Smooth muscle cell (in vitro differentiated cells): ENCODE data around the gene KIF6. TPM values are rescaled to one million over a fixed set of nuclear protein-coding genes. Genes with fewer than 3 reads are reported as not detected.
A peak's percentile ranks its signal among the peaks of the same experiment; 100 is the strongest.

Experiments used
- DNase-seq: peaks from one replicate; lab custom pipeline; 2025; ENCODE audit not compliant: unreplicated experiment; lab: John Stamatoyannopoulos, UW
- H2AFZ ChIP-seq: fragments of 200-600 bp; sonication (generic); 2 replicates; pipeline ENCODE4 v1.6.0; 2016; ENCODE audit warnings: antibody characterized with exemption, low read depth, mild to moderate bottlenecking
- H3F3A ChIP-seq: fragments of 200-600 bp; sonication (generic); 2 replicates; pipeline ENCODE4 v1.6.0; 2017; ENCODE audit warnings: antibody characterized with exemption, low read depth
- H3K27ac ChIP-seq: fragments of 200-600 bp; sonication (generic); 2 replicates; pipeline ENCODE4 v1.5.1; 2016; ENCODE audit warnings: low read depth, mild to moderate bottlenecking
- H3K27me3 ChIP-seq: fragments of 200-600 bp; sonication (generic); 2 replicates; pipeline ENCODE4 v1.6.1; 2016; ENCODE audit warnings: low read depth, mild to moderate bottlenecking
- H3K36me3 ChIP-seq: fragments of 200-600 bp; sonication (generic); 2 replicates; pipeline ENCODE4 v1.5.1; 2016; ENCODE audit warnings: low read depth
- H3K4me1 ChIP-seq: fragments of 200-600 bp; sonication (generic); 2 replicates; pipeline ENCODE4 v1.5.1; 2016; ENCODE audit warnings: low read depth
- H3K4me2 ChIP-seq: fragments of 200-600 bp; sonication (generic); 2 replicates; pipeline ENCODE4 v1.6.0; 2016; ENCODE audit warnings: mild to moderate bottlenecking
- H3K4me3 ChIP-seq: fragments of 200-600 bp; sonication (generic); 2 replicates; pipeline ENCODE4 v1.5.1; 2016; ENCODE audit warnings: mild to moderate bottlenecking
- H3K79me2 ChIP-seq: fragments of 200-600 bp; sonication (generic); 2 replicates; pipeline ENCODE4 v1.6.0; 2016; ENCODE audit warnings: low read depth, mild to moderate bottlenecking
- H3K9ac ChIP-seq: fragments of 200-600 bp; sonication (generic); 2 replicates; pipeline ENCODE4 v1.6.0; 2016; ENCODE audit warnings: low read depth
- H3K9me3 ChIP-seq: fragments of 200-600 bp; sonication (generic); replicated peaks from 2 replicates; pipeline ENCODE4 v1.5.1; 2016; ENCODE audit warnings: low read depth
- H4K20me1 ChIP-seq: fragments of 200-600 bp; sonication (generic); 2 replicates; pipeline ENCODE4 v1.6.0; 2016; ENCODE audit warnings: low read depth
- WGBS: methylation state at CpG from one replicate; pipeline ENCODE4 v1.1.7; 2016; ENCODE audit warnings: low lambda C conversion rate; 5-methylcytosine and 5-hydroxymethylcytosine counted together
- polyA plus RNA-seq: library from polyadenylated mRNA; unstranded; fragments of >200 nt; fragmentation: Nextera tagmentation; extraction: Ambion mirVana; gene quantifications from 2 replicates; pipeline ENCODE4 v1.2.1, GENCODE V29; 2016
- total RNA-seq: library from RNA; depleted of rRNA; stranded (reverse); fragments of >200 nt; gene quantifications from 2 replicates; pipeline ENCODE4 v1.2.3, GENCODE V29; 2014
- TF ChIP-seq, protein P1 (sequence below): fragments of 200-600 bp; sonication (generic); IDR thresholded peaks from 2 replicates; pipeline ENCODE4 v1.5.1; 2017; ENCODE audit warnings: borderline replicate concordance, mild to moderate bottlenecking, antibody characterized with exemption; ENCODE audit not compliant: insufficient read depth, poor library complexity, severe bottlenecking

The KIF6 gene
- total and polyA plus RNA-seq, 2 experiments from 2014 or later: 1.1 to 1.5 TPM

DNA sequence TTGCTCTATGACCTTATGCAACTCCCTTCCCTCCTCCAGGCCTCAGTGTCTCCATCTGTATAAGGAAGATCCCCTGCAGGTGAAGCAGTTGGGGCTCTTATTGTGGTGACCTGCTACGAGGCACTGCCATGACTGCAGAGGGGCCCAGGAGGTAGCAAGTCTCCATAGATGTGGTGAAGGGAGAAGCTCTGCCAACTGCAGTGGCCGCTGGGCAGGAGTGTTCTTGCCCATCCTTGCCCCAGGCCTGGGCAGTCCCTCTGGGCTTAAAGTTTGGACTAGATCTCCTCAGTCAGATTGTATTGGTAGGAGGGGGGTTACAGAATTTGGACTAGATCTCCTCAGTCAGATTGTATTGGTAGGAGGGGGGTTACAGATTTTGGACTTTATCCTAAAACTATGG, 423.2 kb downstream of the KIF6 start:
- peaks cover 46% of the 10 kb centered on the region for H3K27me3 ChIP-seq
- 96% methylated on average over 2 of the region's 2 CpGs for WGBS
- TF ChIP-seq, protein P1, sequence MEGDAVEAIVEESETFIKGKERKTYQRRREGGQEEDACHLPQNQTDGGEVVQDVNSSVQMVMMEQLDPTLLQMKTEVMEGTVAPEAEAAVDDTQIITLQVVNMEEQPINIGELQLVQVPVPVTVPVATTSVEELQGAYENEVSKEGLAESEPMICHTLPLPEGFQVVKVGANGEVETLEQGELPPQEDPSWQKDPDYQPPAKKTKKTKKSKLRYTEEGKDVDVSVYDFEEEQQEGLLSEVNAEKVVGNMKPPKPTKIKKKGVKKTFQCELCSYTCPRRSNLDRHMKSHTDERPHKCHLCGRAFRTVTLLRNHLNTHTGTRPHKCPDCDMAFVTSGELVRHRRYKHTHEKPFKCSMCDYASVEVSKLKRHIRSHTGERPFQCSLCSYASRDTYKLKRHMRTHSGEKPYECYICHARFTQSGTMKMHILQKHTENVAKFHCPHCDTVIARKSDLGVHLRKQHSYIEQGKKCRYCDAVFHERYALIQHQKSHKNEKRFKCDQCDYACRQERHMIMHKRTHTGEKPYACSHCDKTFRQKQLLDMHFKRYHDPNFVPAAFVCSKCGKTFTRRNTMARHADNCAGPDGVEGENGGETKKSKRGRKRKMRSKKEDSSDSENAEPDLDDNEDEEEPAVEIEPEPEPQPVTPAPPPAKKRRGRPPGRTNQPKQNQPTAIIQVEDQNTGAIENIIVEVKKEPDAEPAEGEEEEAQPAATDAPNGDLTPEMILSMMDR: no peak

DNA sequence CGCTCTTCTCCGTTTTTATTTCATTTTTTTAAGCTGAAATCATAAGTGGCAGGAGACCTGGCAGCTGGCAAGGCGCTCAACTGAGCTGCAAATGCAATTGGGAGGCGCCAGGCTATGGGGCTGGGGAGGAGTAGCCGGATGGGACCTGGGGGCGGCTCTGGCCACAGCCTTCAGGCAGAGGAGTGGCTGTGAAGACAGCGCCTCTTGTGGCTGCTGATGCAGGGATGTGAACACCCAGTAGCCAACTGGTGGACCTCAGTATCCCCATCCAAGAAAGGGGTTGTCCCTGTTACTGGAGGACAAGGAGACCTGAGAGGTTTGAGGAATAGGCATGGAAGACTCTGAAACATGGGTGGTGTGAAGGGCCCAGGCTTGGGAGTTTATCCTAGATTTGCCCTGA, 423.6 kb downstream of the KIF6 start:
- H3K36me3 ChIP-seq: no peaks in the 10 kb centered on the region
- H3K27ac ChIP-seq: no peak overlapping the region
- no peaks in the 10 kb centered on the region for H4K20me1 ChIP-seq
- H3K4me1 ChIP-seq: no peaks in the 10 kb centered on the region
- no peak overlapping the region for H3K4me3 ChIP-seq
- H3F3A ChIP-seq: no peaks in the 10 kb centered on the region
- H3K27me3 ChIP-seq: peaks cover 42% of the 10 kb centered on the region
- no peaks in the 10 kb centered on the region for H3K9me3 ChIP-seq
- no peak overlapping the region for H3K9ac ChIP-seq
- no peak overlapping the region for H3K4me2 ChIP-seq
- DNase-seq: no peak
- H2AFZ ChIP-seq: no peak overlapping the region
- no peaks in the 10 kb centered on the region for H3K79me2 ChIP-seq
- TF ChIP-seq, protein P1: peak; percentile 31
- WGBS: 32% methylated on average over 7 of the region's 7 CpGs

More for the DNA sequence above, 423.2 kb downstream of the KIF6 start:
- Histone ChIP-seq H2AFZ (no peak overlapping the region), H3F3A (no peaks in the 10 kb centered on the region), H3K36me3 (no peaks in the 10 kb centered on the region), H3K27ac (no peak overlapping the region), H3K4me1 (no peaks in the 10 kb centered on the region), H3K4me3 (no peak overlapping the region), H3K4me2 (no peak overlapping the region), H3K9me3 (no peaks in the 10 kb centered on the region), H4K20me1 (no peaks in the 10 kb centered on the region), H3K9ac (no peak overlapping the region), H3K79me2 (no peaks in the 10 kb centered on the region)
- no peak for DNase-seq

DNA sequence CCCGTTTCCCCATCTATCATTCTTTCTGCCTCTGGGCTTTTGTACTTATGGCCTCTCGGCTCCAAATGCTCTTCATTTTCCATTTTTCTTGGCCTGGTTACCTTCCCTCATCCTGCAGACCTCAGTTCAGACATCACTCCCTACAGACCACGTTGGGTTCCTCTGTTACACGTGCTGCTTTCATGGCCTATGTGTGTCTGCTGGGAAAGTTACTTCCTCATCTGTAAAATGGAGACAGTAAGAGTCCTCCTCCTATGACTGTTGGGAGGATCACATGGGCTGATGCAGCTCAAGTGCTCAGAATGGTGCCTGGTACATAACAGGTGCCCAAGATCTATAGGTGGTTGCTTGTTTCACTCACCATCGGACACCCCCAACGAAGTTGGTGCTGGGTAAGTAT, 424.5 kb downstream of the KIF6 start:
- TF ChIP-seq, protein P1: no peak
- Histone ChIP-seq H3K9me3 (no peaks in the 10 kb centered on the region), H3K9ac (no peak overlapping the region), H3K36me3 (no peaks in the 10 kb centered on the region), H3F3A (no peaks in the 10 kb centered on the region), H3K4me2 (no peak overlapping the region), H3K27me3 (peaks cover 41% of the 10 kb centered on the region), H3K4me3 (no peak overlapping the region), H4K20me1 (no peaks in the 10 kb centered on the region), H3K79me2 (no peaks in the 10 kb centered on the region), H3K27ac (no peak overlapping the region), H3K4me1 (no peaks in the 10 kb centered on the region), H2AFZ (no peak overlapping the region)
- DNase-seq: no peak
- 88% methylated on average over 6 of the region's 6 CpGs for WGBS

DNA sequence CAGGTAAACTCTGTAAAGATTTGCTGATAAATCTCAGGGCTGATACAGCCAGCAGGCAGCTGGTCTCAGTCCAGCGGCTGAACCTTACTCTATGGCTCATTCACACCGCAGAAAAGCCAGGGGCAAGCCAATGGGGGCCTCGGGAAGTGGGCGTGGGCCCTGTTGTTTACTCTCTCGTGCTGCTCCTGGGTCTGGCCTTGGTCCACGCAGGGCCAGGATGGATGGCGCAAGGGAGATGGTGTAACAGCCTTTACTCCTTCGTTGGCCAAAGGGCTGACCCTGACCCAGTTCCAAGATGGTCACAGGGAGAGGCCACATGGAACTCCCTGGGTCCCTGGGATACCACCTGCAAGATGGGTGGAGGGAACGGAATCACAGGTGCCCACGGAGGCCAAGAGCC, 427.1 kb downstream of the KIF6 start:
- WGBS: 85% methylated on average over 10 of the region's 10 CpGs
- DNase-seq: no peak

More for the DNA sequence above, 427.1 kb downstream of the KIF6 start:
- TF ChIP-seq, protein P1: no peak
- H3K36me3 ChIP-seq: no peaks in the 10 kb centered on the region
- no peaks in the 10 kb centered on the region for H3K4me1 ChIP-seq
- H3K27ac ChIP-seq: no peak overlapping the region
- H3F3A ChIP-seq: no peaks in the 10 kb centered on the region
- H3K27me3 ChIP-seq: peaks cover 33% of the 10 kb centered on the region
- no peak overlapping the region for H2AFZ ChIP-seq
- H4K20me1 ChIP-seq: no peaks in the 10 kb centered on the region
- no peaks in the 10 kb centered on the region for H3K9me3 ChIP-seq
- H3K9ac ChIP-seq: no peak overlapping the region
- no peak overlapping the region for H3K4me2 ChIP-seq
- no peak overlapping the region for H3K4me3 ChIP-seq
- no peaks in the 10 kb centered on the region for H3K79me2 ChIP-seq
